Neural progenitor cell (in vitro differentiated cells): ENCODE data around the gene ST3GAL2.

ENCODE experiments used
- EZH2 ChIP-seq: fragments of 200-600 bp; sonication (generic); IDR thresholded peaks from 2 replicates; pipeline ENCODE4 v1.6.1; 2017; ENCODE audit warnings: antibody characterized with exemption, mild to moderate bottlenecking, moderate library complexity
- TF ChIP-seq, protein P1 (sequence below): fragments of 200-600 bp; sonication (generic); IDR thresholded peaks from 2 replicates; pipeline ENCODE4 v1.5.1; 2017; ENCODE audit warnings: antibody characterized with exemption, mild to moderate bottlenecking

DNA sequence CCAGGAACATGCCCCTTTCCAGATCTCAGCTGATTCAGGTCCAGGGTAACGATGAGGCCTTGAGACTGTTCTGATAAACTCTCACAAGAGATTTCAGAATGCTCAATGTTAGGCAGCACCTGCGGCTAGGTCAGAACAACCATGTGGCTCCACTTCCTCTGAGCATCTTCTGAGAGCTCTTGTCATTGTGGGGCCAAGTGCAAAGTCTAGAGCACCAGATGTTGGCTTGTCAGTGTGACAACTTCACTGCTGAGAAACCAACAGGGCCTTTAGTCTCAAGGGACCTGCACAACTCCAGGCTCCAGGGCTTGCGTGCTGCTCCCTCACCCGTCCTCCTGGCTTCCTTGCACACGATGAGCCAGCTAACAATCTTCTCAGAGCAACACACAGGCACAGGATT, 44.5 kb upstream of the ST3GAL2 start:
- TF ChIP-seq, protein P1, sequence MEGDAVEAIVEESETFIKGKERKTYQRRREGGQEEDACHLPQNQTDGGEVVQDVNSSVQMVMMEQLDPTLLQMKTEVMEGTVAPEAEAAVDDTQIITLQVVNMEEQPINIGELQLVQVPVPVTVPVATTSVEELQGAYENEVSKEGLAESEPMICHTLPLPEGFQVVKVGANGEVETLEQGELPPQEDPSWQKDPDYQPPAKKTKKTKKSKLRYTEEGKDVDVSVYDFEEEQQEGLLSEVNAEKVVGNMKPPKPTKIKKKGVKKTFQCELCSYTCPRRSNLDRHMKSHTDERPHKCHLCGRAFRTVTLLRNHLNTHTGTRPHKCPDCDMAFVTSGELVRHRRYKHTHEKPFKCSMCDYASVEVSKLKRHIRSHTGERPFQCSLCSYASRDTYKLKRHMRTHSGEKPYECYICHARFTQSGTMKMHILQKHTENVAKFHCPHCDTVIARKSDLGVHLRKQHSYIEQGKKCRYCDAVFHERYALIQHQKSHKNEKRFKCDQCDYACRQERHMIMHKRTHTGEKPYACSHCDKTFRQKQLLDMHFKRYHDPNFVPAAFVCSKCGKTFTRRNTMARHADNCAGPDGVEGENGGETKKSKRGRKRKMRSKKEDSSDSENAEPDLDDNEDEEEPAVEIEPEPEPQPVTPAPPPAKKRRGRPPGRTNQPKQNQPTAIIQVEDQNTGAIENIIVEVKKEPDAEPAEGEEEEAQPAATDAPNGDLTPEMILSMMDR, result no peak
- TF ChIP-seq EZH2, result no peak
